Activated CD8-positive, alpha-beta memory T cell treated with anti-CD3 and anti-CD28 coated beads for 24 hours (primary cell): ENCODE measurements around the gene TSKS.

ENCODE experiments used
- DNase-seq: peaks from one replicate; pipeline ENCODE4 v3.0.0-alpha.2; 2020

The TSKS gene

GRCh38 chr19:49713236-49713845 is 49.8 kb downstream of the TSKS start:
- no peak for DNase-seq

GRCh38 chr19:49712397-49712859 is 50.7 kb downstream of the TSKS start:
- no peak for DNase-seq

GRCh38 chr19:49710372-49710951 is 52.6 kb downstream of the TSKS start:
- DNase-seq = no peak

- DNase-seq = no peak
These were observed 57.2 kb downstream of the TSKS start for GRCh38 chr19:49705919-49706318.

GRCh38 chr19:49704888-49705642 is 58.0 kb downstream of the TSKS start:
- no peak for DNase-seq

- DNase-seq = no peak
These were observed 61.8 kb downstream of the TSKS start for GRCh38 chr19:49701271-49701786.

- DNase-seq = no peak
These were observed 62.5 kb downstream of the TSKS start for GRCh38 chr19:49700563-49700962.

- no peak for DNase-seq
These were observed 63.7 kb downstream of the TSKS start for GRCh38 chr19:49699364-49699763.

GRCh38 chr19:49696865-49697264 is 66.2 kb downstream of the TSKS start:
- no peak for DNase-seq

- no peak for DNase-seq
These were observed 67.0 kb downstream of the TSKS start for GRCh38 chr19:49696115-49696514.

GRCh38 chr19:49692147-49692506 is 71.0 kb downstream of the TSKS start:
- no peak for DNase-seq

GRCh38 chr19:49691243-49692146 is 71.6 kb downstream of the TSKS start:
- peak; percentile 75 for DNase-seq

- peak; percentile 81 for DNase-seq
These were observed 72.4 kb downstream of the TSKS start, which contains the start of gene CPT1C for GRCh38 chr19:49690656-49691242. CPT1C (plus strand) TSS chr19:49691116; CDS start chr19:49692253, 1,137 bp downstream.

GRCh38 chr19:49690079-49690655 is 72.9 kb downstream of the TSKS start:
- DNase-seq = no peak
